ENCODE measurements around the gene CNBP.

CNBP gene

GRCh38 chr3:129131465-129132088 lies 52.1 kb downstream of the CNBP start:
- no peak overlapping the region for H3K4me2 ChIP-seq
- TF ChIP-seq CTCF (conservative IDR thresholded peaks at IDR 0.05; ENCODE audit: low read depth, low read length): no peak
- H3K4me3 ChIP-seq (IDR thresholded peaks at IDR 0.05; ENCODE audit: insufficient read depth, low read depth, low read length): no peak overlapping the region
- H3K27ac ChIP-seq: no peak overlapping the region
- H4K20me1 ChIP-seq (ENCODE audit: insufficient read depth): no peaks in the 10 kb centered on the region
- H3K4me1 ChIP-seq (ENCODE audit: low read depth, poor library complexity, severe bottlenecking): no peaks in the 10 kb centered on the region
- H3K27me3 ChIP-seq (ENCODE audit: insufficient read depth, low read depth): no peaks in the 10 kb centered on the region
- no peaks in the 10 kb centered on the region for H3K79me2 ChIP-seq (ENCODE audit: insufficient read depth, low read depth)
- peaks cover 6% of the 10 kb centered on the region; the same call in 1 of the 2 replicates for H3K36me3 ChIP-seq (ENCODE audit: insufficient read depth)
- no peak overlapping the region for H3K9ac ChIP-seq
- H2AFZ ChIP-seq (ENCODE audit: low read depth): no peak overlapping the region

- H3K27ac ChIP-seq: no peak overlapping the region
- H4K20me1 ChIP-seq (ENCODE audit: insufficient read depth): no peaks in the 10 kb centered on the region
- no peaks in the 10 kb centered on the region for H3K4me1 ChIP-seq (ENCODE audit: low read depth, poor library complexity, severe bottlenecking)
- H3K79me2 ChIP-seq (ENCODE audit: insufficient read depth, low read depth): no peaks in the 10 kb centered on the region
- no peaks in the 10 kb centered on the region for H3K27me3 ChIP-seq (ENCODE audit: insufficient read depth, low read depth)
- H3K4me3 ChIP-seq (IDR thresholded peaks at IDR 0.05; ENCODE audit: insufficient read depth, low read depth, low read length): no peak overlapping the region
- H3K36me3 ChIP-seq (ENCODE audit: insufficient read depth): peaks cover 6% of the 10 kb centered on the region; the same call in 1 of the 2 replicates
- no peak overlapping the region for H2AFZ ChIP-seq (ENCODE audit: low read depth)
- H3K4me2 ChIP-seq: no peak overlapping the region
- H3K9ac ChIP-seq: no peak overlapping the region
- no peak for TF ChIP-seq CTCF (conservative IDR thresholded peaks at IDR 0.05; ENCODE audit: low read depth, low read length)
These were observed 53.3 kb downstream of the CNBP start for GRCh38 chr3:129130291-129130813.

- TF ChIP-seq CTCF (conservative IDR thresholded peaks at IDR 0.05; ENCODE audit: low read depth, low read length): no peak
- H3K9ac ChIP-seq: no peak overlapping the region
- no peak overlapping the region for H3K4me2 ChIP-seq
- no peaks in the 10 kb centered on the region for H3K79me2 ChIP-seq (ENCODE audit: insufficient read depth, low read depth)
- H3K4me3 ChIP-seq (IDR thresholded peaks at IDR 0.05; ENCODE audit: insufficient read depth, low read depth, low read length): no peak overlapping the region
- H3K27ac ChIP-seq: no peak overlapping the region
- H3K36me3 ChIP-seq (ENCODE audit: insufficient read depth): peaks cover 6% of the 10 kb centered on the region; the same call in 1 of the 2 replicates
- H3K4me1 ChIP-seq (ENCODE audit: low read depth, poor library complexity, severe bottlenecking): peaks cover 8% of the 10 kb centered on the region
- H4K20me1 ChIP-seq (ENCODE audit: insufficient read depth): no peaks in the 10 kb centered on the region
- no peaks in the 10 kb centered on the region for H3K27me3 ChIP-seq (ENCODE audit: insufficient read depth, low read depth)
- no peak overlapping the region for H2AFZ ChIP-seq (ENCODE audit: low read depth)
These were observed 55.1 kb downstream of the CNBP start for GRCh38 chr3:129128357-129129155.

GRCh38 chr3:129126726-129127280 lies 56.9 kb downstream of the CNBP start:
- H2AFZ ChIP-seq (ENCODE audit: low read depth): no peak overlapping the region
- TF ChIP-seq CTCF (conservative IDR thresholded peaks at IDR 0.05; ENCODE audit: low read depth, low read length): no peak
- H3K27me3 ChIP-seq (ENCODE audit: insufficient read depth, low read depth): no peaks in the 10 kb centered on the region
- H3K79me2 ChIP-seq (ENCODE audit: insufficient read depth, low read depth): no peaks in the 10 kb centered on the region
- no peak overlapping the region for H3K4me3 ChIP-seq (IDR thresholded peaks at IDR 0.05; ENCODE audit: insufficient read depth, low read depth, low read length)
- H3K4me2 ChIP-seq: no peak overlapping the region
- no peak overlapping the region for H3K9ac ChIP-seq
- H3K4me1 ChIP-seq (ENCODE audit: low read depth, poor library complexity, severe bottlenecking): peaks cover 26% of the 10 kb centered on the region
- no peaks in the 10 kb centered on the region for H4K20me1 ChIP-seq (ENCODE audit: insufficient read depth)
- no peak overlapping the region for H3K27ac ChIP-seq
- peaks cover 6% of the 10 kb centered on the region; the same call in 1 of the 2 replicates for H3K36me3 ChIP-seq (ENCODE audit: insufficient read depth)

All from KMS-11 (cell line).